H1 (cell line): ENCODE data around the gene LDHB.

Experiments
- CTCF ChIP-seq, 3 experiments: IDR thresholded peaks; 1 replicate in 2 of 3; 2 replicates in 1 of 3; pipeline versions ENCODE4 v1.5.1 to v1.6.1; 2011; ENCODE audit warnings: low read length in 3 of 3, mild to moderate bottlenecking in 3 of 3, inconsistent platforms in 2 of 3, low read depth in 1 of 3, moderate library complexity in 1 of 3; ENCODE audit not compliant: insufficient read depth in 1 of 3; ENCODE audit errors: control extremely low read depth in 1 of 3
- EZH2 ChIP-seq: fragments of 200-600 bp; sonication (generic); IDR thresholded peaks from 2 replicates; pipeline ENCODE4 v1.7.1; 2012; ENCODE audit warnings: low read depth, mild to moderate bottlenecking, moderate library complexity, low read length, inconsistent platforms; ENCODE audit not compliant: severe bottlenecking
- PHF8 ChIP-seq: fragments of 200-600 bp; sonication (generic); conservative IDR thresholded peaks from 2 replicates; pipeline ENCODE4 v1.7.1; 2012; ENCODE audit warnings: low read depth, mild to moderate bottlenecking, inconsistent platforms, low read length, moderate library complexity
- POLR2AphosphoS5 ChIP-seq: IDR thresholded peaks from 2 replicates; pipeline ENCODE4 v1.6.1; 2011; ENCODE audit warnings: low read depth, low read length
- TF ChIP-seq, protein P1 (sequence below): IDR thresholded peaks from 2 replicates; pipeline ENCODE4 v1.6.1; 2012; ENCODE audit warnings: low read length, inconsistent platforms

DNA sequence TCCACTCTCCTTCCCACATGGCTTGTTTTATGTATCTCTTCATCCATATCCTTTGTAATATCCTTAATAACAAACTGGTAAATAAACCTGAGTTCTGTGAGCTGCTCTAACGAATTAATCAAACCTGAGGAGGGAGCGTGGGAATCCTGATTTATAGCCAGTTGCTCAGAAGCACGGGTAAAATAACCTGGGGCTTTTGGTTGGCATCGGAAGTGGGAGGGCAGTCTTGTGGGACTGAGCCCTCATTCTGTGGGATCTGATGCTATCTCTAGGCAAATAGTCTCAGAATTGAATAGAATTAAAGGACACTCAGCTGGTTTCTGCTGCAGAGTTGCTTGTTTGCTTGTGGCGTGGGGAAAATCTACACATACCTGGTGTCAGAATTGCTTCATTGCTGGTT is 17.5 kb upstream of the LDHB start:
- TF ChIP-seq EZH2 = no peak
- no peak for TF ChIP-seq POLR2AphosphoS5
- TF ChIP-seq, protein P1, sequence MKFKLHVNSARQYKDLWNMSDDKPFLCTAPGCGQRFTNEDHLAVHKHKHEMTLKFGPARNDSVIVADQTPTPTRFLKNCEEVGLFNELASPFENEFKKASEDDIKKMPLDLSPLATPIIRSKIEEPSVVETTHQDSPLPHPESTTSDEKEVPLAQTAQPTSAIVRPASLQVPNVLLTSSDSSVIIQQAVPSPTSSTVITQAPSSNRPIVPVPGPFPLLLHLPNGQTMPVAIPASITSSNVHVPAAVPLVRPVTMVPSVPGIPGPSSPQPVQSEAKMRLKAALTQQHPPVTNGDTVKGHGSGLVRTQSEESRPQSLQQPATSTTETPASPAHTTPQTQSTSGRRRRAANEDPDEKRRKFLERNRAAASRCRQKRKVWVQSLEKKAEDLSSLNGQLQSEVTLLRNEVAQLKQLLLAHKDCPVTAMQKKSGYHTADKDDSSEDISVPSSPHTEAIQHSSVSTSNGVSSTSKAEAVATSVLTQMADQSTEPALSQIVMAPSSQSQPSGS = no peak
- TF ChIP-seq PHF8 = no peak
- TF ChIP-seq CTCF (IDR thresholded peaks at IDR 0.05; ENCODE audit: control extremely low read depth in 1 of 3, insufficient read depth in 1 of 3, low read depth in 1 of 3, low read length in 3 of 3) = no peak
